G401.6 (cell line): Measurements from ENCODE around the gene SLC25A43.
"Not testable (repeated sequence)": the region's sequence is repeated elsewhere in the genome, so short reads cannot be mapped to it uniquely, and the experiment has no call there.

Source experiments
- FAIRE-seq: peaks from 2 replicates; lab custom pipeline; 2012; peaks lifted over from hg19 to GRCh38; lab: Jason Lieb, UNC

SLC25A43 gene

DNA sequence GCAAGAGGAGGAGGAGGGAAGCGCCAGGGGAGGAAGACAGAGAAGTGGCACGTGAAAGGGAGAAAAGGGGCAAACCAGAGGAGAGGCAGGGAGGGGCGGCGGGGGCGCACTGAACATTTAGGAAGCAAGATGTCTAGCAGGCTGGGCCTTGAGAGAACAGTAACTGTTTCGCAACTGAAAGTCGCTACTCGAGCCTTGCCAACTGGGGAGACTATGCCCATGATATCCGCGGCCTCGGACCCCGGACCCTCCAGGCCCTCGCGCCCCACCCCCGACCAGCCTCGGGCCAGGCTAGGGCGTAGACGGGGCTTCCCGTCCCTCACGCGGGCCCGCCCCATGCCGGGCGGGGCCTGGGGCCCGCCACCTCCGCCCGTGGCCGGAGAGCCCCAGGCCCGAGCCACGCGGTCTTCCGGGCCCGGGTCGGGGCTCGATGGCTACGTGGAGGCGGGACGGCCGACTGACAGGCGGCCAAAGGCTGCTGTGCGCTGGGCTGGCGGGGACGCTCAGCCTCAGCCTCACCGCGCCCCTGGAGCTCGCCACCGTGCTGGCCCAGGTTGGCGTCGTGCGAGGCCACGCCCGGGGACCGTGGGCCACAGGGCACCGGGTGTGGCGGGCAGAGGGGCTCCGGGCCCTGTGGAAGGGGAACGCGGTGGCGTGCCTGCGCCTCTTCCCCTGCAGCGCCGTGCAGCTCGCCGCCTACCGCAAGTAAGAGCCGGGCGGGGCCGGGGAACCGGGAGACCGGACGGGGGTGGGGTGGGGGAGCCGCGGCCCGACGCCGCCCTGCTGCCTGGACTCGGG is at the start of gene SLC25A43:
SLC25A43 (plus strand) TSS at position 363 of the 798 bp plus-strand sequence; CDS start at position 431, 68 bp downstream.
- no peak for FAIRE-seq

GRCh38 chrX:119359618-119360382 is 39.3 kb upstream of the SLC25A43 start:
- FAIRE-seq: no peak

DNA sequence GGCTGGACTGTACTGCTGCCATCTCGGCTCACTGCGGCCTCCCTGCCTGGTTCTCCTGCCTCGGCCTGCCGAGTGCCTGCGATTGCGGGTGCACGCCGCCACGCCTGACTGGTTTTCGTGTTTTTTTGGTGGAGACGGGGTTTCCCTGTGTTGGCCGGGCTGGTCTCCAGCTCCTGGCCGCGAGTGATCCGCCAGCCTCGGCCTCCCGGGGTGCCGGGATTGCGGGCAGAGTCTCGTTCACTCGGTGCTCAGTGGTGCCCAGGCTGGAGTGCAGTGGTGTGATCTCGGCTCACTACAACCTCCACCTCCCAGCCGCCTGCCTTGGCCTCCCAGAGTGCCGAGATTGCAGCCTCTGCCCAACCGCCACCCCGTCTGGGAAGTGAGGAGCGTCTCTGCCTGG is 37.7 kb upstream of the SLC25A43 start:
- FAIRE-seq: not testable (repeated sequence)

DNA sequence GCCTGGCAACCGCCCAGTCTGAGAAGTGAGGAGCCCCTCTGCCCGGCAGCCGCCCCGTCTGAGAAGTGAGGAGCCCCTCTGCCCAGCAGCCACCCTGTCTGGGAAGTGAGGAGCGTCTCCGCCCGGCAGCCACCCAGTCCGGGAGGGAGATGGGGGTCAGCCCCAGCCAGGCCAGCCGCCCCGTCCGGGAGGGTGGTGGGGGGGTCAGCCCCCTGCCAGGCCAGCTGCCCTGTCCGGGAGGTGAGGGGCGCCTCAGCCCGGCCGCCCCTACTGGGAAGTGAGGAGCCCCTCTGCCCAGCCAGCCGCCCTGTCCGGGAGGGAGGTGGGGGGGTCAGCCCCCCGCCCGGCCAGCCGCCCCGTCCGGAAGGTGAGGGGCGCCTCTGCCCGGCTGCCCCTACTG is 37.1 kb upstream of the SLC25A43 start:
- FAIRE-seq: not testable (repeated sequence)

GRCh38 chrX:119363391-119363790 is 35.7 kb upstream of the SLC25A43 start:
- no peak for FAIRE-seq

GRCh38 chrX:119371861-119372260 is 27.3 kb upstream of the SLC25A43 start:
- not testable (repeated sequence) for FAIRE-seq

- FAIRE-seq: no peak
These were observed 24.4 kb upstream of the SLC25A43 start for GRCh38 chrX:119374736-119375135.

GRCh38 chrX:119375561-119375960 is 23.6 kb upstream of the SLC25A43 start:
- FAIRE-seq: no peak

GRCh38 chrX:119376312-119376711 is 22.8 kb upstream of the SLC25A43 start:
- no peak for FAIRE-seq

GRCh38 chrX:119381349-119381944 is 17.7 kb upstream of the SLC25A43 start:
- no peak for FAIRE-seq

GRCh38 chrX:119382606-119383005 is 16.5 kb upstream of the SLC25A43 start:
- FAIRE-seq: no peak

- not testable (repeated sequence) for FAIRE-seq
These were observed 12.5 kb upstream of the SLC25A43 start for GRCh38 chrX:119386685-119387084.

DNA sequence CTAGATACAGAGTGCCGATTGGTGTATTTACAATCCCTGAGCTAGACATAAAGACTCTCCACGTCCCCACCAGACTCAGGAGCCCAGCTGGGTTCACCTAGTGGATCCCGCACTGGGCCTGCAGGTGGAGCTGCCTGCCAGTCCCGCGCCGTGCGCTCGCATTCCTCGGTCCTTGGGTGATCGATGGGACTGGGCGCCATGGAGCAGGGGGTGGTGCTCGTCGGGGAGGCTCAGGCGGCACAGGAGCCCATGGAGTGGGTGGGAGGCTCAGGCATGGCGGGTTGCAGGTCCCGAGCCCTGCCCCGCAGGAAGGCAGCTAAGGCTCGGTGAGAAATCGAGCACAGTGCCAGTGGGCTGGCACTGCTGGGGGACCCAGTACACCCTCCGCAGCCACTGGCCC is 11.7 kb upstream of the SLC25A43 start:
- not testable (repeated sequence) for FAIRE-seq

- FAIRE-seq: no peak
These were observed 9.9 kb upstream of the SLC25A43 start for GRCh38 chrX:119389214-119389613.

GRCh38 chrX:119389871-119390501 is 9.2 kb upstream of the SLC25A43 start:
- no peak for FAIRE-seq

DNA sequence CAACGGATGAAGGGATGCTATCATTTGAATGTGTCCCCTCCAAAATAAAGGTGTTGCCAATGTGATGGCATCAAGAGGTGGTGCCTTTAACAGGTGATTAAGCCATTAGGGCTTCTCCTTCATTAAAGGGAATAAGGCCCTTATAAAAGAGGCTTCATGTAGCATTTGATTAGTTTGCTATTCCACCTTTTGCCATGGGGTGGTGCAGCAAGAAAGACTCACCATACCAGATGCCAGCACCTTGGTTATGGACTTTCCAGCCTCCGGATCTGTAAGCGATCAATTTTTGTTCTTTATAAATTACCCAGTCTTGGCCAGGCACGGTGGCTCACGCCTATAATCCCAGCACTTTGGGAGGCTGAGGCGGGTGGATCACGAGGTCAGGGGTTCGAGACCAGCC is 7.9 kb upstream of the SLC25A43 start:
- FAIRE-seq: no peak

GRCh38 chrX:119393144-119393543 is 6.0 kb upstream of the SLC25A43 start:
- FAIRE-seq: no peak

GRCh38 chrX:119398587-119398973 is 556 bp upstream of the SLC25A43 start:
- no peak for FAIRE-seq

DNA sequence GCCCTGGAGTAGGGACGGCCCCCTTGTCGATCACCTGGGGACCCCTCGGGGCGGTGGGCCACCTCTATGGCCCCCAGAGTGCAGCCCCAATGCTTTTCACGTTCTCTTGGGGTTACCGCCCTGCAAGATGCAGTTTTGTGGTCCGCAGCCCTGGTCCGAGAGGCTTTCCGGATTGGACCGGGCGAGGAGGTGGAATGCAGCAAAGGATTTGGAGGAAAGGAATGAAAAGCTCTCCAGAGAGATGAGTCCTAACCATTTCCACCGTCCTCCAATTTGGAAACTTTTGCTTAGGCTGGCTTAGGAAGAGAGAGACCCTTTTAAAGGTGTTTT is 601 bp downstream of the SLC25A43 start:
- no peak for FAIRE-seq

- FAIRE-seq: no peak
These were observed 2.4 kb downstream of the SLC25A43 start for GRCh38 chrX:119401569-119401968.

DNA sequence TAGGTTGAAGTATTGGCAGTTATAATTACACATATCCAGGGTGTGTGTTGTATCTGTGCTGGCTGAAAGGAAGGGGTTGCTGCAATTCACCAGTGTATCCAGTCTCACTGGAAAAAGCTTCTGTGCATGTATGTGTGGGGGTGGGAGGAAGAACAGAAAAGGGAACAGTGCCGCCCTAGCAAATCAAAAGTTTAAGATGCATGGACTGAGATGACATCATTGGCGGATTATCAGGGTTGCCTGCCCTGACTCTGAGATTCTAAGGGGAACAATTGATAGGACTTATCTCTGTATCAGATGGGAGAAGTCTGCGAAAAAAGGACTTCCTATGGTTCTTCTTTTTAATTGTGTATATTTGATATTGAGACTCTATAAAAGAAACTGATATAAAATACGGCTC is 3.5 kb downstream of the SLC25A43 start:
- FAIRE-seq: no peak

DNA sequence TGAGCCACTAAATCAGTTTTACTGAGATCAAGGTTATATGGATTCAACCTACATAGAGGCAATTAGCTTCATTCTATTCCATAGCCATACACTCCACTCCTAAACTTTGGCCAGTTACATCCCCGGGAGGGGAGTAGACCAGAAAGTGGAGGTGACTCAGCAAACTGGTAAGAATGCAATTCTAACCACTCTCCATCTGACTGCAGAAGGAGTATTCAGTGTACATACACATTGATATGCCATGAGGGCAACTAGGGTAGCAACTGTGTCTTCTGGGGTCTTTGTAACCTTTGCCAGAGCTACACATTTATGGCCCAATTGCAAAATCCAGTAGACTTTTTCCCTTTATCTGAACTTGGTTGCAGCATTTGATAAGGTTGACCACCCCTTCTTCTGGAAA is 7.6 kb downstream of the SLC25A43 start:
- FAIRE-seq: no peak

DNA sequence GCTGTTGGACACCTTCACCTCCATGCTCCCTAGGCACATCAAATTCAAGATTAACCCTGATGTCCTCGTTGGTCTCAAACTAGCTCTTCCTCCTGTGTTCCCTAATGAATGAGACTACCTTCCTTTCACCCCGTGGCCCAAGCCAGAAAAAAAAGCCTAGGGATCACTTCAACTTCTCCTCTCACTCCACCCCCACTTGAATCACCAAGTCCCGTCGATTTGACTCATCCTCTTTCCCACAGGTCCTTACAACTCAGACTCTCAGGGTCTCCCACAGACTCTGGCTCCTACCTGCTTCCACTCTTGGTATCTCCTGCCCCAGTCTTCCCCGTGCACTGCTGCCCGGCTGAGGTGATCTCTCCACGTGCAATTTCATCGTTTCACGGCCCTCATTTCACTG is 8.5 kb downstream of the SLC25A43 start:
- no peak for FAIRE-seq
